ENCODE measurements around the gene HADHA.

DNA sequence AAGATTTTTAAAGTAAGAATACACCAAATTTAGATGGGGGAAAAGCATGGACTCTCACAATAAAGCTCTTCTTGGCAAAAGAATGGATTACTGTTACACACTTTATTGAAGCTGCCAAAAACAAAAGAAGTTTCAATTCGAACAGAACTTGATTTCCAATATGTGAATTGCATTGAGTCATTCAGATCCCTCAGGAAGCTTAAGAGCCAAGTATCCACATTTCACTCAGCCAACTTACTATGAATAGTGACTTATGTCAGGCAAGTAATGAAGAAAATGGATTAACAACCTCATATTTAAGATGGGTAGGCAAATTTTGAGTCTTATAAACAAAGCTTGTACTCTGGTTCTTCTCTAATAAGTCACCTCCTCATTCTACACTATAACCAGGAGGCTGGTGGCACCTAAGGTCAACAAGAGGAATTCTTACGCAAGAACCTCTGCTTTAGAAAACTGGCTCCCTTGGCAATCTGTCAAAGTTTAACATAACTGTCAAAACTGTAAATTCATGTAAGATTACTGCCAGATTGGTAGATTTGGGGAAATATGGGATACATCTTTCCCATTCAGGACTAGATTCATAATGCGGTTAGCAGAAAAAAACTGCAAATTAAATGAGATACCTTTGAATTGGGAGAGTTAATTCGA lies 6.0 kb downstream of the HADHA start:
- TF ChIP-seq, protein P1, sequence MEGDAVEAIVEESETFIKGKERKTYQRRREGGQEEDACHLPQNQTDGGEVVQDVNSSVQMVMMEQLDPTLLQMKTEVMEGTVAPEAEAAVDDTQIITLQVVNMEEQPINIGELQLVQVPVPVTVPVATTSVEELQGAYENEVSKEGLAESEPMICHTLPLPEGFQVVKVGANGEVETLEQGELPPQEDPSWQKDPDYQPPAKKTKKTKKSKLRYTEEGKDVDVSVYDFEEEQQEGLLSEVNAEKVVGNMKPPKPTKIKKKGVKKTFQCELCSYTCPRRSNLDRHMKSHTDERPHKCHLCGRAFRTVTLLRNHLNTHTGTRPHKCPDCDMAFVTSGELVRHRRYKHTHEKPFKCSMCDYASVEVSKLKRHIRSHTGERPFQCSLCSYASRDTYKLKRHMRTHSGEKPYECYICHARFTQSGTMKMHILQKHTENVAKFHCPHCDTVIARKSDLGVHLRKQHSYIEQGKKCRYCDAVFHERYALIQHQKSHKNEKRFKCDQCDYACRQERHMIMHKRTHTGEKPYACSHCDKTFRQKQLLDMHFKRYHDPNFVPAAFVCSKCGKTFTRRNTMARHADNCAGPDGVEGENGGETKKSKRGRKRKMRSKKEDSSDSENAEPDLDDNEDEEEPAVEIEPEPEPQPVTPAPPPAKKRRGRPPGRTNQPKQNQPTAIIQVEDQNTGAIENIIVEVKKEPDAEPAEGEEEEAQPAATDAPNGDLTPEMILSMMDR (IDR thresholded peaks at IDR 0.05): no peak
- no peak for TF ChIP-seq POLR2A (IDR thresholded peaks at IDR 0.05)
